Right forelimb (tissue), 1 donor: ENCODE results near the gene MYRF.

Experiments used
- DNase-seq: peaks from one replicate; pipeline ENCODE4 v3.0.0-alpha.2; 2018

Gene MYRF

DNA sequence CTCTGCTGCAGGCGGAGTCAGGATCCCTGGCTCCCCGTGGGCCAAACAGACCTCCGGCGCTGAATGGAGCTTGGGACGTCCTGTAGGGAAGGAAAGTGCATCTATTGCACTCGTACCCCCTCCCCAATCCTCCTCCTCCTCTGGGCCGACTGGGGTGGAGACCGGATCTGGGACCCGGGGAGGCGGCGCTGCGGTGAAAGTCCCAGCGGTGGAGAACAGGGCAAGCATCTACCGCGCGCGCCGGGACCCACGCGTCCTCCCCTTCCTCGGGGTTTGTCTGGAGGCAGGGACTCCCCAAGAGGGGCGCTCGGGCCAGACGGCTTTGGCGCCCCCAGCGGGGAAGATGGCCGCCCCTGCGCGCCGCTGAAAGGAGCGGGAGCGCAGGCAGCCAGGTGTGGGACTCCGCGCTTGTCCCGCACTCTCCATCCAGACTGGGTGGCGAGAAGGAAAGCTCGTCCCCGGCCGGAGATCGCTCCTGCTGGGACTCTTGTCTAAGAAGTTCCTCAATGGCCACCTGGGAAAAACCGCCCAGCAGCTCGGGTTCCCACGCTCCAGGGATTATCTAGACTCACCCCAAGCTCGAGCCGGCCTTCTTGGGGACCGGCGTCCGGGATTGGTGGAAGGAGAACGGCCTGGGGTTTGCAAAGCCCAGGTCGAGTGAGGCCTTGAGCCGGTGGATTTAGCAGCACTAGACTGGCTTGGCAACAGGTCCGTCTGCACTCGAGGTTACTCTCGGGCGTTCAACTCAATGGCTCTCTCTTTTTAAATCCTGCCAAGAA lies 76.4 kb downstream of the MYRF start:
- DNase-seq, result peak; percentile 69

DNA sequence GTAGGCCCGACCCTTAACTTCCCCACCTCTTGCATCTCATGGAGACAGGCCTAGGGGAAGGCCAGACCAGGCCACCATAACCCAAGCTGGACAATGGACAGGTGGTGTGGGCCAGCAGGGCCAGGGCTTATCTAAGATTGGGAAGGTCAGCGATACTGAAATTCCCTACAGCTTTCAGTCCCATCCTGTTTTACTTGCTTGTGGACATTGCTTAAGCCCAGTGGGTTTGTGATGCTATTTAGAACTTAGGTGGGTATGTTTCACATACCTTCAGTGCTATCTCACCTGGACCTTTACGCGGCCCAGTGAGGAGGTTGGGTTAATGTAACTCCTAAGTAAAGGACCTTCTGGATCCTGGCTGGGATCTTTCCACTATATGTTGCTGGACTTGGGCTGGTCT lies 77.4 kb downstream of the MYRF start:
- DNase-seq, result no peak

DNA sequence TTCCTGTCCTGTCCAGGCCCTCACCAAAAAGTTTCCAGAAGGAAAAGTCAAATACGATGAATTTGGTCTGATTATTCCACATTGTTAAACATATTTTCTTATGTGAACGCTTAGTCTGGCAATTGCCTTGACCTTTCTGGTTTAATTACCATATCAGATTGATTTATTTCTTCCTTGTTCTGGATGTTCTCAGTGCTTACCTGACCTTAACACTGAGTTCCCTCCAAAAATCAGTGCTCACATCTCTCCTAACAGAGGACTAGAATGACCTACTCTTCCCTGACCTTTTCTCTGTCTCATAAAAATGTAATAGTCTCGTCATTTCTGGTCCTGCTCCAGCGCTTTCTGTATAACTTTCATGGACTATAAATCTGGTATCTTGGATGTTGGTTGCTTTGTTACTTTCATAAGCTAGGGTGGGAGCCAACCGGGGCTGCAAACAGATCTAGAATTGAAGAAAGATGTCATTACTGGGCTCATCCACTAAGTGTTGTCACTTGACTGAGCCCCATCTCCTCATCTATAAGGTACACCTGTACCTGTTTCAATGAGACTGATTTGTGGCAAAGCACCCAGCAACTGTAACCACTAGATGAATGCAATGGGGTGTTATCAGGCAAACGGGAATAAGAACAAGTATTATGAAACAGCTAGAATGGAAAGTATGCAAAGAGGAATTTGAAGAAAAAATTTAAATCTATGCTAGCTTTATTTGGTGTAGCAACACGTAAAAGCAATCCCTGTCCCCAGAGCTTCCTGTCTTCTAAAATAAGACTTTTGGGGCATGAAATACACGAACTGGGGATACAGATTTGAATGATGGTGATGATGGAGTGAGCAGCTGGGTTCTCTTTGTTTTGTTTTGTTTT lies 78.0 kb downstream of the MYRF start:
- DNase-seq, result no peak

GRCh38 chr11:61832207-61832606 lies 79.8 kb downstream of the MYRF start:
- DNase-seq, result no peak

DNA sequence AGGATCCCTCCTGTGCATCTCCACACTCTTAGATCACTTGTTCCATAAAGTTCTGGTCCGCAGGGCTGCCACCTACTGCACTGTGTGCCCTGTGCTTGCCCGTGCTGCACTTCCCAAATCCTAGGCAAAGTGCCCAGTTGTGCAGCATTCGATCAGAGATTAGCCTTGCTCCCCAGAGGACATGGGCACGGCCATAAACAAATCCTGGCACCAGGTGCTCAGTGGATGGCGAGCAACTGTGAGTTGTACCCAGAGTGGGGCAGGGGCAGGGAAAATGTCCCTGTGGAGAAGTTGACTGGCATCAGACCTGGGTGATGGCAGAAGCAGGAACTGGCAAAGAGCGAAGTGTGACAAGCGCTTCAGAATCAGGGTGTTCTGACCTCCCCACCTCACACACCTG lies 80.3 kb downstream of the MYRF start:
- no peak for DNase-seq

GRCh38 chr11:61833471-61833870 lies 81.0 kb downstream of the MYRF start:
- no peak for DNase-seq

GRCh38 chr11:61833926-61834277 lies 81.5 kb downstream of the MYRF start:
- no peak for DNase-seq

- DNase-seq, result peak; percentile 70
These were observed 82.0 kb downstream of the MYRF start for GRCh38 chr11:61834278-61835048.

DNA sequence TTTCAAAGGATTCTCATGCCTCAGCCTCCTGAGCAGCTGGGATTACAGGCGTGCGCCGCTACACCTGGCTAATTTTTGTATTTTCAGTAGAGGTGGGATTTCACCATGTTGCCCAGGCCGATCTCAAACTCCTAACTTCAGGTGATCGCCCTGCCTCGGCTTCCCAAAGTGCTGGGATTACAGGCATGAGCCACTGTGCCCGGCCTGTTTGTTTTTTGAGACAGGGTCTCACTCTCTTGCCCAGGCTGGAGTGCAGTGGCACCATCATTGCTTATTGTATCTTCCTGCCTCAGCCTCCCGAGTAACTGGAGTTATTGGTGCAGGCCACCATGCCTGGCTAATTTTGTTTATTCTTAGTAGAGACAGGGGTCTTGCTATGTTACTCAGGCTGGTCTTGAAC lies 83.8 kb downstream of the MYRF start:
- no peak for DNase-seq

DNA sequence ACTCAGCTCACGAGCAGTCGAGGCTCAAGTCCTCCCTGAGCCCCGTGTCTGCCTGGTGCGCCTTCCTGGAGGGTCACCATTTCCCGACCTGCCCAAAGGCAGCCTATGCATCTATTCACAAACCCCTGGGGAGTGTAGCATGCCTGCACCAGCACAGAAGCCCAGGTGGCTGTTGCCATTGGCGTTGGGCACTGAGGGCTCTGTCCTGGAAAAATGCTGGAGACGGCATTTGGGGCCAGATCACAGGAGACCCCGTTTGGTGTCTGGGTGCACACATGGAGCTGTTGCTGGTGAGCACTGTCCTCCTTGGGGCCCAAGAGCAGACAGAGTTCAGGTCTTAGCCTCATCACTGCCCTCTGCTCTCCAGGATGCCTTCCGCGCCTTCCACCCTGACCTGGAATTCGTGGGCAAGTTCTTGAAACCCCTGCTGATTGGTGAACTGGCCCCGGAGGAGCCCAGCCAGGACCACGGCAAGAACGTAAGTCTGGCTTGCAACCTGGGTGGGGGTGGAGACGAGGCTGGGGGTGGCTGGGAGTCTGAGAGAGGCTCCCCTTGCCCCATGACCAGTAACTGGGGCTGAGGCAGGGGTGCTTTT lies 85.1 kb downstream of the MYRF start:
- DNase-seq, result no peak
